Panc1 (cell line): ENCODE data around the gene FER1L5. TPM values are rescaled to one million over a fixed set of nuclear protein-coding genes. Genes with fewer than 3 reads are reported as not detected.

ENCODE experiments used
- ATAC-seq: fragments of 200-7000 bp; cut with Tn5 transposase; 2 replicates; pipeline ENCODE4 v1.9.1; 2020; ENCODE audit warnings: mild to moderate bottlenecking, moderate library complexity
- BruUV-seq: library from RNA; stranded (reverse); fragments of 400-500 nt; replicated peaks from 2 replicates; lab custom pipeline; 2021; lab: Mats Ljungman, UMichigan
- CTCF ChIA-PET: fragments of 300-600 bp; sonication (Branson Sonifier 250); formaldehyde crosslinking; loops from one replicate; lab custom pipeline; 2022; ENCODE audit warnings: antibody characterized with exemption; lab: Charles Lee
- POLR2A ChIA-PET: fragments of 300-600 bp; sonication (Branson Sonifier 250); formaldehyde crosslinking; loops from one replicate; lab custom pipeline; 2022; ENCODE audit warnings: antibody characterized with exemption; lab: Charles Lee
- DNase-seq: peaks from one replicate; pipeline ENCODE4 v3.0.0-alpha.2; 2010; ENCODE audit warnings: low read depth, low spot score
- H3K27ac ChIP-seq: 2 replicates; pipeline ENCODE4 v1.5.1; 2011; ENCODE audit warnings: mild to moderate bottlenecking, low read length, inconsistent platforms
- H3K27me3 ChIP-seq: fragments of 200-500 bp; sonication (Bioruptor generic); 2 replicates; pipeline ENCODE4 v1.6.0; 2014; ENCODE audit warnings: low read length, inconsistent platforms; ENCODE audit not compliant: control insufficient read depth, insufficient read depth
- H3K36me3 ChIP-seq: fragments of 200-500 bp; sonication (Bioruptor generic); 2 replicates; pipeline ENCODE4 v1.5.1; 2014; ENCODE audit warnings: inconsistent platforms, mild to moderate bottlenecking, low read length, moderate library complexity; ENCODE audit not compliant: control insufficient read depth, insufficient read depth
- H3K4me1 ChIP-seq: 2 replicates; pipeline ENCODE4 v1.5.1; 2011; ENCODE audit warnings: inconsistent platforms, mild to moderate bottlenecking, low read length, moderate library complexity; ENCODE audit not compliant: control insufficient read depth, insufficient read depth
- H3K4me3 ChIP-seq, 2 experiments: 2 replicates each; pipeline ENCODE4 v1.5.1; 2011 to 2012; ENCODE audit warnings: low read depth in 2 of 2, low read length in 2 of 2, mild to moderate bottlenecking in 2 of 2, inconsistent platforms in 1 of 2, moderate library complexity in 1 of 2
- H3K9me3 ChIP-seq: fragments of 200-500 bp; sonication (Bioruptor generic); 2 replicates; pipeline ENCODE4 v1.5.1; 2014; ENCODE audit warnings: low read depth, mild to moderate bottlenecking, inconsistent platforms, low read length, moderate library complexity; ENCODE audit not compliant: control insufficient read depth, insufficient read depth
- POLR2AphosphoS5 ChIP-seq: IDR thresholded peaks from 2 replicates; pipeline ENCODE4 v1.6.1; 2012; ENCODE audit warnings: mild to moderate bottlenecking, low read depth, low read length, moderate library complexity
- SIN3A ChIP-seq: IDR thresholded peaks from 2 replicates; pipeline ENCODE4 v1.6.1; 2012; ENCODE audit warnings: low read depth, mild to moderate bottlenecking, low read length, moderate library complexity, borderline replicate concordance; ENCODE audit not compliant: insufficient read depth
- TCF7L2 ChIP-seq: IDR thresholded peaks from 2 replicates; pipeline ENCODE4 v1.6.1; 2011; ENCODE audit warnings: mild to moderate bottlenecking, low read depth, low read length, inconsistent platforms
- in situ Hi-C: cut with HindIII; loops from 2 replicates; pipeline ENCODE4 v1.10.0; 2016; ENCODE audit warnings: low sequenced_read_pairs, low pct_unique_long_range_greater_than_20kb
- intact Hi-C: fragments of 100-400 bp; cut with micrococcal nuclease; formaldehyde crosslinking; loops from one replicate; pipeline ENCODE4 v1.10.0; 2022; ENCODE audit not compliant: unreplicated experiment
- total RNA-seq: library from RNA; stranded (reverse); gene quantifications from one replicate; pipeline ENCODE4 v1.2.1, GENCODE V29; 2021; ENCODE audit not compliant: unreplicated experiment
- TF ChIP-seq, protein P1 (sequence below): fragments of 450-650 bp; IDR thresholded peaks from 2 replicates; pipeline ENCODE4 v1.5.1; 2017; ENCODE audit warnings: mild to moderate bottlenecking
- TF ChIP-seq, protein P2 (sequence below), 2 experiments: IDR thresholded peaks; 2 replicates each; pipeline ENCODE4 v1.6.1; 2011 to 2012; ENCODE audit warnings: low read depth in 2 of 2, control low read depth in 1 of 2, low read length in 1 of 2, mild to moderate bottlenecking in 1 of 2, moderate library complexity in 1 of 2; ENCODE audit not compliant: insufficient read depth in 1 of 2

The FER1L5 gene
- total RNA-seq, 1 experiment from 2014 or later = not detected

DNA sequence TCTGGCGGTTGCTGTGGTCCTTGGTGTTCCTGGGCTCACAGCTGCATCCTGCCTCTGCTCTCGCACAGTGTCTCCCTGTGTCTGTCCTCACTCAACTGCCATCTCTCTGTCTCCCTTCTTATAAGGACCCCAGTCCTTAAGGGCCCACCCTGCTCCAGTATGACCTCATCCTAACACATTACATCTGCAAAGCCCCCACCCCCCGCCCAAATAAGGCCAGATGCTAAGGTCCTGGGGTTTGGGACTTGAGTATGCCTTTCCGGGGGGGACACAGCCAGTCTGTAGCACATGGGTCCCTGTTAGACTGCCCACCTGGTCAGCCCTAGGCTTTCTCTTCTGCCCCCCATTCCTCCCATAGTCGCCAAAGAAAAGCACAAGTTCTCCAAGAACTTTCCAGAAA lies 40.7 kb downstream of the FER1L5 start:
- H3K4me3 ChIP-seq = no peak overlapping the region
- no peak overlapping the region for H3K27ac ChIP-seq
- no peaks in the 10 kb centered on the region; the same call in 1 of the 2 replicates for H3K27me3 ChIP-seq
- ChIA-PET POLR2A (no interaction called here), CTCF (no interaction called here)
- H3K4me1 ChIP-seq = peaks cover 13% of the 10 kb centered on the region
- intact Hi-C loops = no loop called here
- ATAC-seq = no peak
- no peaks in the 10 kb centered on the region for H3K9me3 ChIP-seq
- in situ Hi-C loops = no loop called here
- DNase-seq = no peak
- H3K36me3 ChIP-seq = no peaks in the 10 kb centered on the region
- BruUV-seq = no TSS peak
- TF ChIP-seq, protein P1, sequence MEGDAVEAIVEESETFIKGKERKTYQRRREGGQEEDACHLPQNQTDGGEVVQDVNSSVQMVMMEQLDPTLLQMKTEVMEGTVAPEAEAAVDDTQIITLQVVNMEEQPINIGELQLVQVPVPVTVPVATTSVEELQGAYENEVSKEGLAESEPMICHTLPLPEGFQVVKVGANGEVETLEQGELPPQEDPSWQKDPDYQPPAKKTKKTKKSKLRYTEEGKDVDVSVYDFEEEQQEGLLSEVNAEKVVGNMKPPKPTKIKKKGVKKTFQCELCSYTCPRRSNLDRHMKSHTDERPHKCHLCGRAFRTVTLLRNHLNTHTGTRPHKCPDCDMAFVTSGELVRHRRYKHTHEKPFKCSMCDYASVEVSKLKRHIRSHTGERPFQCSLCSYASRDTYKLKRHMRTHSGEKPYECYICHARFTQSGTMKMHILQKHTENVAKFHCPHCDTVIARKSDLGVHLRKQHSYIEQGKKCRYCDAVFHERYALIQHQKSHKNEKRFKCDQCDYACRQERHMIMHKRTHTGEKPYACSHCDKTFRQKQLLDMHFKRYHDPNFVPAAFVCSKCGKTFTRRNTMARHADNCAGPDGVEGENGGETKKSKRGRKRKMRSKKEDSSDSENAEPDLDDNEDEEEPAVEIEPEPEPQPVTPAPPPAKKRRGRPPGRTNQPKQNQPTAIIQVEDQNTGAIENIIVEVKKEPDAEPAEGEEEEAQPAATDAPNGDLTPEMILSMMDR = no peak
- TF ChIP-seq SIN3A = no peak
- no peak for TF ChIP-seq POLR2AphosphoS5
- TF ChIP-seq, protein P2, sequence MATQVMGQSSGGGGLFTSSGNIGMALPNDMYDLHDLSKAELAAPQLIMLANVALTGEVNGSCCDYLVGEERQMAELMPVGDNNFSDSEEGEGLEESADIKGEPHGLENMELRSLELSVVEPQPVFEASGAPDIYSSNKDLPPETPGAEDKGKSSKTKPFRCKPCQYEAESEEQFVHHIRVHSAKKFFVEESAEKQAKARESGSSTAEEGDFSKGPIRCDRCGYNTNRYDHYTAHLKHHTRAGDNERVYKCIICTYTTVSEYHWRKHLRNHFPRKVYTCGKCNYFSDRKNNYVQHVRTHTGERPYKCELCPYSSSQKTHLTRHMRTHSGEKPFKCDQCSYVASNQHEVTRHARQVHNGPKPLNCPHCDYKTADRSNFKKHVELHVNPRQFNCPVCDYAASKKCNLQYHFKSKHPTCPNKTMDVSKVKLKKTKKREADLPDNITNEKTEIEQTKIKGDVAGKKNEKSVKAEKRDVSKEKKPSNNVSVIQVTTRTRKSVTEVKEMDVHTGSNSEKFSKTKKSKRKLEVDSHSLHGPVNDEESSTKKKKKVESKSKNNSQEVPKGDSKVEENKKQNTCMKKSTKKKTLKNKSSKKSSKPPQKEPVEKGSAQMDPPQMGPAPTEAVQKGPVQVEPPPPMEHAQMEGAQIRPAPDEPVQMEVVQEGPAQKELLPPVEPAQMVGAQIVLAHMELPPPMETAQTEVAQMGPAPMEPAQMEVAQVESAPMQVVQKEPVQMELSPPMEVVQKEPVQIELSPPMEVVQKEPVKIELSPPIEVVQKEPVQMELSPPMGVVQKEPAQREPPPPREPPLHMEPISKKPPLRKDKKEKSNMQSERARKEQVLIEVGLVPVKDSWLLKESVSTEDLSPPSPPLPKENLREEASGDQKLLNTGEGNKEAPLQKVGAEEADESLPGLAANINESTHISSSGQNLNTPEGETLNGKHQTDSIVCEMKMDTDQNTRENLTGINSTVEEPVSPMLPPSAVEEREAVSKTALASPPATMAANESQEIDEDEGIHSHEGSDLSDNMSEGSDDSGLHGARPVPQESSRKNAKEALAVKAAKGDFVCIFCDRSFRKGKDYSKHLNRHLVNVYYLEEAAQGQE (IDR thresholded peaks at IDR 0.05; ENCODE audit: insufficient read depth in 1 of 2, low read depth in 2 of 2, low read length in 1 of 2) = no peak
- no peak for TF ChIP-seq TCF7L2

DNA sequence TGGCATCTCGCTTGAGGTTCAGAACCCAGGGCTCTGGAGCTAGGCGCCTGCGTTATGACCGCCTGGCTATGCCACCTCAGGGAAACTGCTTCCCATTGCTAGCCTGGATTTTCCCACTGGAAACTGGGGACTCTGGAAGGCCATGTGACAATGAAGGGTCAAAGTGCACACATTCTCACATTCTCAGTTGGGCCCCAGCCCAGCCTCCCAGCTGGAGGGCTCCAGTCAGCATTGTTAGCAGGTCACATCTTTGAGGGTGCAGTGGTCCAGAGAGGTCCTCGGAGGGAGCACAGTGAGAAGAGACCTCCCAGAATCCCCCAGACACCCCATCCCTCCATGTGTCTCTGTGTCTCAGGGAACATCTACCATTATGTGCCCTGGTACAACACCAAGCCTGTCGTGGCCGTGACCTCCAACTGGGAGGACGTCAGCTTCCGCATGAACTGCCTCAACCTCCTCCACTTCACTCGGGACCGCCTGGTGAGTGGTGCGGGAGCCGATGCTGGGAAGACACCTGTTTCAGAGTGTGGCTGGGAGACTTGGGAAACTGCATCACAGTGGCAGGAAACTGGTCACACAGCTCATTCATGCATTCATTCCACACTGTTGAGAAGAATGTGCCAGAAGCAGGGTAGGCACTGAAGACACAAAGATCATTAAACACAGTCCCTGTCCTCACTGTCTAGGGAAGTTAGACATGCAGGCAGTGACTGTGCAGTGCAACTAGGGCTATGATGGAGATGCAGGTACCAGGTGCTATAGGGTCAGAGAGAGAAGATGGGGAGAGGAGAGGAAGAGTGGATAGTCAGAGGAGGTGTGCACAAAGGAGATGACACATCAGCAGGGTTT lies 41.6 kb downstream of the FER1L5 start:
- Histone ChIP-seq H3K27ac (no peak overlapping the region), H3K27me3 (no peaks in the 10 kb centered on the region; the same call in 1 of the 2 replicates), H3K4me3 (no peak overlapping the region), H3K36me3 (no peaks in the 10 kb centered on the region), H3K4me1 (peaks cover 13% of the 10 kb centered on the region), H3K9me3 (no peaks in the 10 kb centered on the region)
- intact Hi-C loops = no loop called here
- TF ChIP-seq SIN3A (no peak), TCF7L2 (no peak), POLR2AphosphoS5 (no peak)
- TF ChIP-seq, protein P2 (IDR thresholded peaks at IDR 0.05; ENCODE audit: insufficient read depth in 1 of 2, low read depth in 2 of 2, low read length in 1 of 2) = no peak
- TF ChIP-seq, protein P1 = no peak
- in situ Hi-C loops = no loop called here
- no peak for ATAC-seq
- no peak for DNase-seq
- ChIA-PET POLR2A (no interaction called here), CTCF (no interaction called here)
- no TSS peak for BruUV-seq
